Measurements from ENCODE around the gene YIF1A.

DNA sequence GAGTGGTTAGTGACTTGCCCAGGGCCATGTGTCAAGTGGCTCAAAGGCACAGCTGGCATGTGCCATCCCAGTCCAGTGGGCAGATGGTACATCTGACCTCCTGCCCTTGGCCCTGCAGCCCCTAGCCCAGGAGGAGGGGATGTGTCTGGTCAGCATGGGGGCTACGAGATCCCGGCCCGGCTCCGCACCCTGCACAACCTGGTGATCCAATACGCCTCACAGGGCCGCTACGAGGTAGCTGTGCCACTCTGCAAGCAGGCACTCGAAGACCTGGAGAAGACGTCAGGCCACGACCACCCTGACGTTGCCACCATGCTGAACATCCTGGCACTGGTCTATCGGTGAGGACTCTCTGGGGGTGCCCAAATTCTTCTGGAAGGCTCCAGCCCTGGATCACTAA is 26.2 kb downstream of the YIF1A start:
- TF ChIP-seq, protein P1, sequence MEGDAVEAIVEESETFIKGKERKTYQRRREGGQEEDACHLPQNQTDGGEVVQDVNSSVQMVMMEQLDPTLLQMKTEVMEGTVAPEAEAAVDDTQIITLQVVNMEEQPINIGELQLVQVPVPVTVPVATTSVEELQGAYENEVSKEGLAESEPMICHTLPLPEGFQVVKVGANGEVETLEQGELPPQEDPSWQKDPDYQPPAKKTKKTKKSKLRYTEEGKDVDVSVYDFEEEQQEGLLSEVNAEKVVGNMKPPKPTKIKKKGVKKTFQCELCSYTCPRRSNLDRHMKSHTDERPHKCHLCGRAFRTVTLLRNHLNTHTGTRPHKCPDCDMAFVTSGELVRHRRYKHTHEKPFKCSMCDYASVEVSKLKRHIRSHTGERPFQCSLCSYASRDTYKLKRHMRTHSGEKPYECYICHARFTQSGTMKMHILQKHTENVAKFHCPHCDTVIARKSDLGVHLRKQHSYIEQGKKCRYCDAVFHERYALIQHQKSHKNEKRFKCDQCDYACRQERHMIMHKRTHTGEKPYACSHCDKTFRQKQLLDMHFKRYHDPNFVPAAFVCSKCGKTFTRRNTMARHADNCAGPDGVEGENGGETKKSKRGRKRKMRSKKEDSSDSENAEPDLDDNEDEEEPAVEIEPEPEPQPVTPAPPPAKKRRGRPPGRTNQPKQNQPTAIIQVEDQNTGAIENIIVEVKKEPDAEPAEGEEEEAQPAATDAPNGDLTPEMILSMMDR (IDR thresholded peaks at IDR 0.05; ENCODE audit: extremely low read depth in 1 of 2, insufficient read depth in 1 of 2, low read depth in 1 of 2, low read length in 2 of 2), result no peak
- TF ChIP-seq POLR2A (IDR thresholded peaks at IDR 0.05; ENCODE audit: low read depth, low read length) (no peak), POLR2AphosphoS5 (IDR thresholded peaks at IDR 0.05; ENCODE audit: insufficient read depth, low read depth, low read length) (no peak)
